CD14-positive monocyte (primary cell): ENCODE data around the gene SMC3. TPM values are rescaled to one million over a fixed set of nuclear protein-coding genes. Genes with fewer than 3 reads are reported as not detected.
A peak's percentile ranks its signal among the peaks of the same experiment; 100 is the strongest.

Experiments used
- DNase-seq, 3 donors: peaks; one replicate each; pipeline ENCODE4 v3.0.0-alpha.2; 2011 to 2022
- H2AFZ ChIP-seq: 2 replicates; pipeline ENCODE4 v1.6.0; 2012; ENCODE audit warnings: mild to moderate bottlenecking, low read depth, low read length, inconsistent platforms; ENCODE audit not compliant: insufficient read depth, poor library complexity, severe bottlenecking
- H3K27ac ChIP-seq, 2 donors: 1 replicate in 1 of 2; 2 replicates in 1 of 2; pipeline ENCODE4 v1.5.1; 2012 to 2013; ENCODE audit warnings: low read length in 2 of 2, control low read depth in 1 of 2, inconsistent platforms in 1 of 2, low read depth in 1 of 2, mild to moderate bottlenecking in 1 of 2
- H3K27me3 ChIP-seq, 2 donors: one replicate each; pipeline versions ENCODE4 v1.6.0 to v1.6.1; 2011 to 2013; ENCODE audit warnings: low read length in 2 of 2; ENCODE audit not compliant: control insufficient read depth in 2 of 2, insufficient read depth in 2 of 2
- H3K36me3 ChIP-seq, 2 donors: replicated peaks in 1 of 2; 1 replicate in 1 of 2; 2 replicates in 1 of 2; pipeline versions ENCODE4 v1.5.1 to v1.6.1; 2012 to 2013; ENCODE audit warnings: low read length in 2 of 2, control low read depth in 1 of 2, inconsistent platforms in 1 of 2, mild to moderate bottlenecking in 1 of 2; ENCODE audit not compliant: insufficient read depth in 2 of 2, control insufficient read depth in 1 of 2
- H3K4me1 ChIP-seq, 2 donors: 1 replicate in 1 of 2; 2 replicates in 1 of 2; pipeline versions ENCODE4 v1.5.1 to v1.6.1; 2012 to 2013; ENCODE audit warnings: low read length in 2 of 2, control low read depth in 1 of 2, inconsistent platforms in 1 of 2, mild to moderate bottlenecking in 1 of 2, moderate library complexity in 1 of 2; ENCODE audit not compliant: insufficient read depth in 2 of 2, control insufficient read depth in 1 of 2
- H3K4me2 ChIP-seq: replicated peaks from 2 replicates; pipeline ENCODE3; 2012; ENCODE audit warnings: low read length, moderate library complexity, mild to moderate bottlenecking; ENCODE audit not compliant: poor library complexity, severe bottlenecking; ENCODE audit errors: extremely low read depth
- H3K4me3 ChIP-seq, 3 experiments: fragments of 200-600 bp in 1 of 3; sonication (generic) in 1 of 3; replicated peaks in 1 of 3; 1 replicate in 2 of 3; 2 replicates in 1 of 3; pipeline ENCODE4 v1.5.1; 2011 to 2013; ENCODE audit warnings: low read length in 3 of 3, mild to moderate bottlenecking in 3 of 3, control low read depth in 2 of 3, low read depth in 2 of 3, inconsistent platforms in 1 of 3, moderate library complexity in 1 of 3
- H3K79me2 ChIP-seq: 2 replicates; pipeline ENCODE4 v1.6.0; 2012; ENCODE audit warnings: mild to moderate bottlenecking, control low read depth, inconsistent platforms, low read length, moderate library complexity; ENCODE audit not compliant: insufficient read depth
- H3K9ac ChIP-seq: 2 replicates; pipeline ENCODE4 v1.6.0; 2017; ENCODE audit warnings: low read length, mild to moderate bottlenecking; ENCODE audit not compliant: insufficient read depth, poor library complexity, severe bottlenecking
- H3K9me3 ChIP-seq, 2 donors: replicated peaks in 1 of 2; 1 replicate in 1 of 2; 2 replicates in 1 of 2; pipeline versions ENCODE4 v1.5.1 to v1.6.1; 2012 to 2013; ENCODE audit warnings: low read length in 2 of 2, control low read depth in 1 of 2; ENCODE audit not compliant: control insufficient read depth in 1 of 2, insufficient read depth in 1 of 2
- H4K20me1 ChIP-seq: 2 replicates; pipeline ENCODE4 v1.6.0; 2012; ENCODE audit warnings: mild to moderate bottlenecking, low read length, control low read depth, moderate library complexity; ENCODE audit not compliant: insufficient read depth
- H3K27ac Mint-ChIP-seq, 7 donors: one replicate each; pipeline ENCODE4 v1.8.0; 2020; ENCODE audit warnings: mild to moderate bottlenecking in 7 of 7, mixed read lengths in 7 of 7, moderate library complexity in 6 of 7, inconsistent platforms in 2 of 7
- H3K27me3 Mint-ChIP-seq, 3 donors: one replicate each; pipeline ENCODE4 v1.8.0; 2021 to 2022; ENCODE audit warnings: low read depth in 3 of 3, mild to moderate bottlenecking in 3 of 3, mixed read lengths in 3 of 3, moderate library complexity in 3 of 3, inconsistent platforms in 1 of 3
- H3K36me3 Mint-ChIP-seq, 2 donors: one replicate each; pipeline ENCODE4 v1.8.0; 2020; ENCODE audit warnings: mixed read lengths in 2 of 2, inconsistent platforms in 1 of 2, mild to moderate bottlenecking in 1 of 2
- H3K4me1 Mint-ChIP-seq: one replicate; pipeline ENCODE4 v1.8.0; 2020; ENCODE audit warnings: mild to moderate bottlenecking, mixed read lengths
- H3K4me3 Mint-ChIP-seq, 2 donors: one replicate each; pipeline ENCODE4 v1.8.0; 2020; ENCODE audit warnings: mild to moderate bottlenecking in 2 of 2, mixed read lengths in 2 of 2, moderate library complexity in 1 of 2
- H3K9me3 Mint-ChIP-seq, 7 donors: one replicate each; pipeline ENCODE4 v1.8.0; 2020 to 2022; ENCODE audit warnings: mixed read lengths in 7 of 7, mild to moderate bottlenecking in 6 of 7, moderate library complexity in 6 of 7, inconsistent platforms in 2 of 7
- WGBS: methylation state at CpG from one replicate; pipeline ENCODE4 v1.1.5; 2013; ENCODE audit warnings: missing lambda C conversion rate; ENCODE audit not compliant: insufficient coverage; 5-methylcytosine and 5-hydroxymethylcytosine counted together
- intact Hi-C, 2 donors: fragments of 100-400 bp; cut with micrococcal nuclease; formaldehyde crosslinking; loops; one replicate each; pipeline versions ENCODE4 v1.15.0 to v1.15.1; 2023
- polyA plus RNA-seq, 3 donors: library from polyadenylated mRNA; depleted of rRNA in 1 of 3; unstranded in 2 of 3; stranded (reverse) in 1 of 3; fragments of 300-500 nt in 2 of 3; fragments of >200 nt in 1 of 3; fragmentation: Illumina TruSeq in 2 of 3; gene quantifications; 1 replicate in 2 of 3; 2 replicates in 1 of 3; pipeline ENCODE4 v1.2.3, GENCODE V29; 2012 to 2021
- TF ChIP-seq, protein P1 (sequence below): fragments of 200-600 bp; IDR thresholded peaks from one replicate; pipeline ENCODE4 v1.8.0; 2022; ENCODE audit warnings: antibody characterized with exemption, mild to moderate bottlenecking

The SMC3 gene
- polyA plus RNA-seq, 3 donors: 5.0 to 33.9 (median 21.1) TPM

DNA sequence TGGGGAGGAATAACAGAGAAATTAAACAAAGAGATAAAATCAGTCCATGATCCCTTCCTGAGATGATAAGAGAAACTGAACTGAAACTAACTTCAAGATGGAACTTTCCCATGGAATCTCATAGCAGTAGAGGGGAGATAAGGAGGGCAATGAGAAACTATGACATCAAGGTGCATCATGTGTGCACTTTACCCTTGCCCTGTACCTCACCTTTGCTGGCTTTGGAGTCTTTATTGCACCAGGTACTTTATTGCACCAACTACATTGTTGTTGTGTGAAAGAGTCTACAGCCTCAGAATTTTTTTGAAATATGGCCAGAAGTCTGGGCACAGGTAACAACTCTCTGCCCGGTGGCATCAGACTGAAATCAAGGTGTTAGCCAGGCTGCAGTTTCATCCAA is 11.2 kb upstream of the SMC3 start:
- no peaks in the 10 kb centered on the region for H3K36me3 ChIP-seq
- intact Hi-C loops: loop anchor here in 1 of 2 donors (5.0 kb wide), 1 partner anchor 409 kb away; no protein-coding TSS in a partner anchor
- no peak overlapping the region for H3K4me2 ChIP-seq
- no peak overlapping the region for H3K9ac ChIP-seq
- no peak overlapping the region for H3K27ac Mint-ChIP-seq
- no peaks in the 10 kb centered on the region for H3K4me1 ChIP-seq
- H3K9me3 ChIP-seq: no peaks in the 10 kb centered on the region
- peak overlapping the region; percentile 53 for H2AFZ ChIP-seq
- no peaks in the 10 kb centered on the region for H4K20me1 ChIP-seq
- no peak overlapping the region for H3K4me3 ChIP-seq
- no peak overlapping the region for H3K4me3 Mint-ChIP-seq
- H3K27ac ChIP-seq: no peak overlapping the region
- no peaks in the 10 kb centered on the region for H3K27me3 ChIP-seq
- no peak for DNase-seq
- 100% methylated on average over 1 of the region's 1 CpG for WGBS
- H3K4me1 Mint-ChIP-seq: peaks cover 5% of the 10 kb centered on the region
- TF ChIP-seq, protein P1, sequence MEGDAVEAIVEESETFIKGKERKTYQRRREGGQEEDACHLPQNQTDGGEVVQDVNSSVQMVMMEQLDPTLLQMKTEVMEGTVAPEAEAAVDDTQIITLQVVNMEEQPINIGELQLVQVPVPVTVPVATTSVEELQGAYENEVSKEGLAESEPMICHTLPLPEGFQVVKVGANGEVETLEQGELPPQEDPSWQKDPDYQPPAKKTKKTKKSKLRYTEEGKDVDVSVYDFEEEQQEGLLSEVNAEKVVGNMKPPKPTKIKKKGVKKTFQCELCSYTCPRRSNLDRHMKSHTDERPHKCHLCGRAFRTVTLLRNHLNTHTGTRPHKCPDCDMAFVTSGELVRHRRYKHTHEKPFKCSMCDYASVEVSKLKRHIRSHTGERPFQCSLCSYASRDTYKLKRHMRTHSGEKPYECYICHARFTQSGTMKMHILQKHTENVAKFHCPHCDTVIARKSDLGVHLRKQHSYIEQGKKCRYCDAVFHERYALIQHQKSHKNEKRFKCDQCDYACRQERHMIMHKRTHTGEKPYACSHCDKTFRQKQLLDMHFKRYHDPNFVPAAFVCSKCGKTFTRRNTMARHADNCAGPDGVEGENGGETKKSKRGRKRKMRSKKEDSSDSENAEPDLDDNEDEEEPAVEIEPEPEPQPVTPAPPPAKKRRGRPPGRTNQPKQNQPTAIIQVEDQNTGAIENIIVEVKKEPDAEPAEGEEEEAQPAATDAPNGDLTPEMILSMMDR: no peak
- no peaks in the 10 kb centered on the region for H3K79me2 ChIP-seq
- H3K27me3 Mint-ChIP-seq: peaks cover 1 to 7% (median 3%) of the 10 kb centered on the region in 3 donors
- H3K9me3 Mint-ChIP-seq: no peaks in the 10 kb centered on the region
- no peaks in the 10 kb centered on the region for H3K36me3 Mint-ChIP-seq

DNA sequence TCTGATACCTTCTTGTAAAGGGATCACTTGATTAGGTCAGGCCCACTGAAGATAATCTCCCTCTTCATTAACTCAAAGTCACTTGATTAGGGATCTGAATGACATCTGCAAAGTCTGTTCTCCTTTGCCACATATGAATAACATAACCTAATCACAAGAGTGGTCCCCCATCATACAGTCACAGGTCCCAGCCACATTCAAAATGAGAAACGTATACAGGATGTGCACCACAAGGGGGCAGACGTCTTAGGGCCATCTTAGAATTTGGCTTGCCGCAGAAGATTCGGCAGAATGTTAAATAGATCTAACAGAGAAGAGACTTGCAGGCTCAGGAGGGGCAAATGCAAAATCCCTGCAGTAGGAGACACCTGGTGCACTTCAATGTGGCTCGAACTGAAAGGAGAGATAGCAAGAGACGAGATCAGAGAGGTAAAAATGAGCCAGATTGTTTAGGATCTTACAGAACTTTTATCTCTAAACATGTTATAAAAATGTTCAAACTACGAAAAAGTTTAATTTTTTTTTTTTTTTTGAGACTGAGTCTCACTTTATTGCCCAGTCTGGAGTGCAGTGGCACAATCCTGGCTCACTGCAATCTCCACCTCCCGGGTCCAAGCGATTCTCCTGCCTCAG is 10.4 kb upstream of the SMC3 start:
- intact Hi-C loops: loop anchor here in 1 of 2 donors (5.0 kb wide), 1 partner anchor 410 kb away; no protein-coding TSS in a partner anchor
- H3K79me2 ChIP-seq: no peaks in the 10 kb centered on the region
- H3K4me1 ChIP-seq: no peaks in the 10 kb centered on the region
- Mint-ChIP-seq H3K27ac (no peak overlapping the region), H3K36me3 (no peaks in the 10 kb centered on the region), H3K27me3 (peaks cover 1 to 3% (median 3%) of the 10 kb centered on the region in 3 donors), H3K4me1 (peaks cover 7% of the 10 kb centered on the region), H3K4me3 (no peak overlapping the region), H3K9me3 (no peaks in the 10 kb centered on the region)
- H3K36me3 ChIP-seq: no peaks in the 10 kb centered on the region
- H3K9ac ChIP-seq: no peak overlapping the region
- peak; percentile 27 to 61 (median 50) for DNase-seq
- H3K4me3 ChIP-seq: no peak overlapping the region
- H3K27me3 ChIP-seq: no peaks in the 10 kb centered on the region
- no peaks in the 10 kb centered on the region for H4K20me1 ChIP-seq
- no peaks in the 10 kb centered on the region for H3K9me3 ChIP-seq
- no peak overlapping the region for H3K27ac ChIP-seq
- TF ChIP-seq, protein P1: peak; percentile 34
- WGBS: 3% methylated on average over 4 of the region's 9 CpGs
- H3K4me2 ChIP-seq: no peak overlapping the region
- H2AFZ ChIP-seq: peak overlapping the region; percentile 53
